GM23338 (cell line): ENCODE measurements around the gene HS3ST6.

Experiments used
- CTCF ChIP-seq, 2 experiments: fragments of 200-600 bp in 1 of 2; sonication (generic) in 1 of 2; conservative IDR thresholded peaks; 2 replicates each; pipeline versions ENCODE4 v1.5.1 to v1.6.1; 2016 to 2017; ENCODE audit warnings: antibody characterized with exemption in 2 of 2, low read depth in 2 of 2, mild to moderate bottlenecking in 2 of 2, moderate library complexity in 1 of 2
- EZH2 ChIP-seq: fragments of 200-600 bp; sonication (generic); IDR thresholded peaks from one replicate; pipeline ENCODE4 v1.8.0; 2017; ENCODE audit warnings: antibody characterized with exemption, mild to moderate bottlenecking, low read depth; ENCODE audit not compliant: unreplicated experiment

DNA sequence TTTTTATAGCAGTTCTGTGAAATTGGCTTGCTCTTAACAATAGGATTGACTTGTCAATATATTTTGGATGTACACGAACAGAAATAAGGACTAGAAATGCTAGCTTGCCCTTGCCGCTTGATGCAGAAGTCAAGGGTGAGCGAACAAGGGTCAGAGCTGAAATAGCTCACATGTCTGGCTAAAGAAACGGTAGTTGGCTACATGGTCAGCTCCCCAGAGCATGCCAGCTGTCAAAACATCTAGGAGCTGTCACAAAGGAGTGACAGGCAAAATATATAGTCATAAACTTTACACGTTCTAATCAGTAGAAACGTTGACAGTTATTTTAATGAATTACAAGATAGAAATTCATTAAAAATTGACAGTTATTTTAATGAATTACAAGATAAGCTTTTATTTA lies 43.4 kb downstream of the HS3ST6 start:
- TF ChIP-seq EZH2 (no peak), CTCF (conservative IDR thresholded peaks at IDR 0.05; ENCODE audit: low read depth in 2 of 2) (no peak)
